ENCODE data around the gene HECTD4. TPM values are rescaled to one million over a fixed set of nuclear protein-coding genes. Genes with fewer than 3 reads are reported as not detected.

Gene HECTD4
- total RNA-seq, 1 experiment from 2014 or later: 30.0 TPM

GRCh38 chr12:112233242-112233641, 149.0 kb downstream of the HECTD4 start:
- H3K4me2 ChIP-seq (ENCODE audit: insufficient read depth, insufficient read length, low read length): no peak overlapping the region
- Mint-ChIP-seq H3K4me1 (no peaks in the 10 kb centered on the region), H3K9me3 (no peaks in the 10 kb centered on the region), H3K4me3 (no peak overlapping the region), H3K36me3 (ENCODE audit: insufficient read depth in 1 of 3, low read depth in 3 of 3) (peaks cover 3 to 80% (median 50%) of the 10 kb centered on the region in 3 experiments; a peak in 6 of 7 replicates), H3K27ac (no peak overlapping the region), H3K27me3 (ENCODE audit: low read depth) (no peaks in the 10 kb centered on the region)
- no peaks in the 10 kb centered on the region for H3K23me2 ChIP-seq (ENCODE audit: insufficient read length, low read depth, low read length, poor library complexity, severe bottlenecking)
- no peak overlapping the region for H4K5ac ChIP-seq (ENCODE audit: insufficient read length, low read depth, low read length)
- no peak overlapping the region for H3K4ac ChIP-seq (ENCODE audit: low read depth, low read length)
- no peak for DNase-seq
- no peaks in the 10 kb centered on the region for H3K79me2 ChIP-seq (ENCODE audit: insufficient read depth, low read length)
- no peak overlapping the region for H2BK120ac ChIP-seq (ENCODE audit: low read depth, low read length, poor library complexity, severe bottlenecking)
- H3K14ac ChIP-seq (ENCODE audit: insufficient read depth, low read length): no peak overlapping the region
- no peak overlapping the region for H4K8ac ChIP-seq (replicated peaks; ENCODE audit: insufficient read length, low read depth, low read length)
- H3K4me1 ChIP-seq (ENCODE audit: insufficient read depth, low read length): no peaks in the 10 kb centered on the region
- no peak overlapping the region for H3K9ac ChIP-seq (ENCODE audit: extremely low read depth, insufficient read length, low read length)
- H4K20me1 ChIP-seq (ENCODE audit: control insufficient read depth, insufficient read depth, insufficient read length): no peaks in the 10 kb centered on the region
- no peak overlapping the region for H3K23ac ChIP-seq (ENCODE audit: insufficient read length, low read depth, low read length)
- no peak overlapping the region for H3K18ac ChIP-seq (ENCODE audit: insufficient read length, low read depth, low read length)
- H3K27me3 ChIP-seq (ENCODE audit: insufficient read depth, low read length): no peaks in the 10 kb centered on the region
- no peak overlapping the region for H2BK12ac ChIP-seq (ENCODE audit: insufficient read length, low read depth, low read length)
- no peak overlapping the region for H3T11ph ChIP-seq (ENCODE audit: low read length)
- WGBS (ENCODE audit: extremely low coverage, insufficient read length, low lambda C conversion rate): no CpG with 5 or more reads among the region's 4 CpGs
- TF ChIP-seq CTCF (conservative IDR thresholded peaks at IDR 0.05): no peak
- no peak overlapping the region for H2BK20ac ChIP-seq (ENCODE audit: low read depth, low read length, poor library complexity, severe bottlenecking)
- H3K9me3 ChIP-seq (ENCODE audit: control insufficient read depth, low read depth, low read length): no peaks in the 10 kb centered on the region
- no peak overlapping the region for H4K91ac ChIP-seq (ENCODE audit: insufficient read length, low read depth, low read length)
- H3K56ac ChIP-seq (ENCODE audit: insufficient read length, low read depth, low read length): no peak overlapping the region
- H2BK15ac ChIP-seq (ENCODE audit: low read depth, low read length): no peak overlapping the region
- H2AFZ ChIP-seq (ENCODE audit: low read length): no peak overlapping the region
- H2BK5ac ChIP-seq (ENCODE audit: insufficient read length, low read length): no peak overlapping the region
- no peaks in the 10 kb centered on the region for H3K79me1 ChIP-seq (ENCODE audit: insufficient read depth, low read depth, low read length, poor library complexity, severe bottlenecking)
- no peak overlapping the region for H2AK5ac ChIP-seq (ENCODE audit: insufficient read length, low read length)
- H3K27ac ChIP-seq (ENCODE audit: insufficient read length, low read depth, low read length): no peak overlapping the region

Data from H9 (cell line).